ENCODE results near the gene LRRC46.

GRCh38 chr17:47831003-47831933 is at the start of gene LRRC46, which contains the start of gene MRPL10:
- TF ChIP-seq CTCF (IDR thresholded peaks at IDR 0.05) (peak; percentile 40), EZH2 (IDR thresholded peaks at IDR 0.05; ENCODE audit: borderline replicate concordance, insufficient read depth, low read depth, low read length, poor library complexity, severe bottlenecking) (no peak)
